GM19455 (cell line): ENCODE data around the gene IL9.
"Not testable (repeated sequence)": the region's sequence is repeated elsewhere in the genome, so short reads cannot be mapped to it uniquely, and the experiment has no call there.

Experiments
- ATAC-seq: cut with Tn5 transposase; IDR thresholded peaks from one replicate; pipeline ENCODE4 v1.9.1; 2021; ENCODE audit not compliant: unreplicated experiment

Gene IL9

DNA sequence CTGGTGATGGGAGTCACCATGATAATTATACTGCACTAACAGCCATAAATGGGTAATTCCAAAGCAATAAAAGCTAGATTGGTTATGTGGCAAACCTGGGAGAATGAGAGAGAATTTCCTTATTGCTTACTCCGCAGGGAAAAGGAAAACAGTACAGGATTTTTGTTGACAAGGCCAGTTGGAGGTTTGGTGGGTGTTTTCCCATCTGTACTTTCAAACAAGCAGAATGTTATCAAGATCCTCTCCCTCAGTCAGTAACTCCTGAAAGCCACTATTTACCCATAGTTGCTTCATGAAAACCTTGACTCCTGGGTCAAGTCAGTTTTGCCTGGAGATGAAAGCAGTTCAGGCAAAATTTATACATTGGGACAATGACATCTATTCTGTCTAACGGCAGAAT lies 26.4 kb downstream of the IL9 start:
- ATAC-seq, result no peak

DNA sequence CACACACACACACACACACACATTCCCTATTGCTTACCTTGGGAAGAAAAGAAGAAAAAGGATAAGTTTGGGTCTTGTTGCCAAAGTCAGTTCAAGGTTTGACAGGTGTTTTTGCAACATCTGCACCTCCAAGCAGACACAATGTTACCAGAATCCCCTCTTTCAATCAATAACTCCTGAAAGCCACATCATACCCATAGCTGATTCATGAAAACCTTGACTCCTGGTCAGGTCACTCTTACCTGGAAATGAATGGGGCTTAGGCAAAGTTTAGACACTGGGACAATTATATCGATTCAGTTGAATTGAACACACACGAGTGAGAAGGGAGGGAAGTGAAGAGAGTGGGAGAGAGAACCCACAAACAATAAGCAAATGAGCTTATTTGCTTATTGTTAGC lies 27.0 kb downstream of the IL9 start:
- ATAC-seq, result no peak

DNA sequence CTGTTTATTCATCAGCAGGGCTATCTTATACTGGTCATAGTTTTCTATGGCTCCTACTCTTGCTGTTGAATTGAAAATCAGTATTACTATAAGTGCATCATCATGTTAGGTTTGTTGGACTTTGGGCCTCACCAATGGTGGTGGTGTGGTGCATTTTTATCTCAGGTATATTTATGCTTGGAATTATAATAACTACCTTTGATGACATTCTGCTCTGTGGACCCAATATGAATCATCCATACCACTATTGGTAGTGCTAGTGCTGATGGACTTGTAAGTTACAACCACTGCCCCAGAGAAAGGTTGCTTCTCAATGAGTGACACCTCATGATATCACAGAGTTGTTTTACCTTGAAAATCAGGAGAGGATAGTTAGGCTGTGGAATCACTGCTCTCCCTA lies 28.0 kb downstream of the IL9 start:
- ATAC-seq, result no peak

DNA sequence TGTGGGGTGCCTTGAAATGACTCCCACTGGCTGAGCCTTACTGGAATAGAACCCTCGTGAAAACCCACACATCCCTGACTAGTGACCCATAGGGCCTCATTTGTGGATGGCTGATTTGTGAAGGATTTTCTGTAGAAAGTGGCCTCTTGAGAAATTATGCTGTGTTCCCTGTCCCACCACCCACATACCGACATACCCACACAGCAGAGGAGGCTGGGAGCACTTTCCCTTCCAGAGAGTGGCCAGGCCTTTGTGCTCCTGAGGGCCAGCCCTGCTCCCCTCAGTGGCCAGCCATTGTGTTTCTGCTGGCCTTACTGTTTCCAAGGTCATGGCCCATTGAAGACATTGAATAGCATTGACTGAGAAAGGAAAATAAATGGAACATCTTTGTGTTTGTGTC lies 29.6 kb downstream of the IL9 start:
- ATAC-seq, result no peak

GRCh38 chr5:135864503-135865435 lies 30.9 kb downstream of the IL9 start:
- no peak for ATAC-seq

DNA sequence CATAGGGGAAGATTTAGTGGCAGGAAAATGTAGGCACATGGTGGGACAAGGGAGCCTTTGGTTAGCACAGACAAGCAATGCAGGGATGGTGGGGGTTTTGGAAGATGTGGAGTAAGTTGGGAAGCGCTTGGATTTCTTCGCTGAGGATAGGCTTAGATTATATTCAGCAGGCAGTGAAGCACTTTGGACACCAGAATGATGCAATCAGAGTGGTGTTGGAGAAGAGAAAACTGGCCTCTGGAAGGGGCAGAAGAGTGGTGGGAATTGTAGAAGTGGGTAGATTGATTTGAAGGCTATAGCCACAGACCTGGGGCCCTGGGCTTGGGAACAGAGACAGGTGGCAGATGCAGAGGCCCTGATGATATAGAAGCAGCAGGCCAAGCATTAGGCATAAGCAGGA lies 32.9 kb downstream of the IL9 start:
- no peak for ATAC-seq

- no peak for ATAC-seq
Observed at GRCh38 chr5:135862086-135862485, 33.6 kb downstream of the IL9 start.

DNA sequence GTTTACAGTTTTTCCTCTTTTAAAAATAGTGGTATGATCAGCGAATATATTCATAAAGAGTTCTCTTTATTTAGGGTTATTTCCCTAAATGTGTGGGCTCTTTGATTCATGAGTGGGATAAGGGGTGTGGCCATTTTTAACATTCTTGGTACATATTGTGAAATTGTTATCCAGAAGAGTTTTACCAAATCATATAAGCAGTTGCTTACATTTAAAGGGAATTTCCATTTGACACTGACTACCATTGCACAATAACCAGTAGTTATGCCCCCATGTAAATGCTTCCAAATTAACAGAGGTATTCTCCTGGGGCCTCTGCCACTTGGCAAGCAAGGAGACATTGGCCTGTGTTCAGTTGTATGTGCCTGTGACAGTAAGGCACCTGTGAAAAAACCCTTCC lies 34.0 kb downstream of the IL9 start:
- ATAC-seq, result no peak

DNA sequence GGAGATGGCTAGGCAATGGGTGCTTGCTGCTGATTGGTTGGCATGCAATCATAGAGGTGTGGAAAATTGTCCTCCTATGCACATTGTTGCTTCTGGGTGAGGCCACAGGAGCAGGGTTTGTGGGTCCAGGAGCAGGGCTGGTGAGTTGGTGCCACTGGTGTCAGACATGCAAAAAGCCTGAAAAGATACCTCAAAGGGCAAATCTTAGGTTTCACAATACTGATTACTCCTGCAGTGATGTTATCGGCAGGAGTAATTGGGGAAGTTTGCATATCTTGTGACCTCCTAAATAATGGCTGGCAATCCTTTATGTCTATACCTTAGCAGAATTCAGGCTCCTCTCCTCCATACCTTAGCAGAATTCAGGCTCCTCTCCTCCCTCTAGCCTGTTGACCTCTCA lies 36.0 kb downstream of the IL9 start:
- no peak for ATAC-seq

DNA sequence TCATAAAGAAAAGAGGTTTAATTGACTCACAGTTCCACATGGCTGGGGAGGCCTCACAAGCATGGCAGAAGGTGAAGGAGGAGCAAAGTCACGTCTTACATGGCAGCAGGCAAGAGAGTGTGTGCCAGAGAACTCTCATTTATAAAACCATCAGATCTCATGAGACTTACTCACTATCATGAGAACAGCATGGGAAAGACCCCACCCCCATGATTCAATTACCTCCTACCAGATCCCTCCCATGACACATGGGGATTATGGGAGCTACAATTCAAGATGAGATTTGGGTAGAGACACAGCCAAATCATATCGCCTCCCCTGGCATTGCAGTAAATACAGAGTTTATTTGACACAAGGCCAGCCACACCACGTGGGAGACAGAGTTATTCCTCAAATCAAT lies 36.5 kb downstream of the IL9 start:
- ATAC-seq, result not testable (repeated sequence)

DNA sequence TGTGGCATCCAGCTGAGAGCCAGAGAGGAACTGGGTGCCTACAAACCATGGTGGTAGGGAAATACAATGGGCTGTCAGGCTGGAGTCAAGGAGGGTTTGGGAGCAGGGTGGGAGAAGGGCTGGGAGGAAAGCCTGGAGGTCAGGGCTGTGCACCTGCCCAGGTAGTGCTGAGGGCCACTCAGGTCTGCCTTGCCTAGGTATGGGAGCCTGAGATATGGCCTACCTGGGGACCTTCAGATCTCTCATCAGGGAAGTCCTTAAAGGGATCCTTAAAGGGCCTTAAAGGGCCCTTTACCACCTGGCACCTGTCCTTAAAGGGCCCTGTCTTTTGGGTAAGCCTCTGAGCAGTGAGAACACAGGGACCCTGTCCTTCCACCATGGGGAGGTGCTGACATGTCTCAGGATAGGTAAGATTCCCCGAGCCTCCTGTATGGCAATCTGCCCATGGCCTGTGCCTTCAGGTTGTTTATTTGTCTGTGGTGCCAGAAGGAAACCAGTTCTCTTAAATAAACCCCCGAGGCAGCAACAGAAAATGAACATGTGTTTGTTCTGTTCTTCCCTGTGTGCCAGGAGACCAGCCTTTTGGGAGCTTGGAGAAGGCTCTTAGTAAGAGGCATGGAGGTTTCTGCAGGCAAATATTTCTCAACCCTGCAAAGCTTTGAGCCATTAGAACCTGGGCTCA lies 37.9 kb downstream of the IL9 start:
- no peak for ATAC-seq

DNA sequence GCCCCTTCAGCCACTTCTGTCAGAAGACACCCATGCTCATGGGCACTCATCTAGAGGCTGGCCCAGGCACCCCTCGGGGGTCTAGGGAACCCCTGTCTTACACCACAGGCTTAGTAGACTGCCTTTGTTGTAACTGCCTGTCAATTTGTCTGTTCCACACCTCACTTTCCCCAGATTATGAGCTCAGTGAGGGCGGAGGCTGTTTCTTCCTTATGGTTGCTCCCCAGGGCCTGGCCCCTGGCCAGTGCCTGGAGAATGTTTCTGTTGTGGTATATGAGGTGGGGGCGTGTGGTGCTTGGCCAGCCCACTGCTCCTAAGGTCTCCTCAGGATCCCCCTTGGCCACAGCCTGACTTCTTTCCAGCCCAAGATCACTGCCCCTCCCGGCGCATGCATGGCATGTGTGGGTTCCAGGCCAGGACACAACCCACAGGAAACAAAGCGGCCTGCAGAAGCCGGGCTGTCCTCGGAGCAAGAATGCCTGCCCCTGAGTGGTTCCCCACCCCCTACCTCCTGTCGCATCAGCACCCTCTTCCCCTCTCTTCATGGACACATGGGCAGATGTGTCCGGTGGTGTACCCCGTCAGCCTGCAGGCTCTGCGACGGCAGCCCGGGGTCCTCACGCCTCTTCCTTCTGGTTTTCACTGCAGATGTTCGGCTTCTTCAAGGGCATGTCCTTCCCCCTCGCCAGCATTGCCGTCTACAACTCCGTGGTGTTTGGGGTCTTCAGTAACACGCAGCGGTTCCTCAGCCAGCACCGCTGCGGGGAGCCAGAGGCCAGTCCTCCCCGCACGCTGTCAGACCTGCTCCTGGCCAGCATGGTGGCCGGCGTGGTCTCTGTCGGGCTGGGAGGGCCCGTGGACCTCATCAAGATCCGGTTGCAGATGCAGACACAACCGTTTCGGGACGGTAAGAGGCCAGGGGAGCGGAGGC lies 43.5 kb downstream of the IL9 start:
- no peak for ATAC-seq

DNA sequence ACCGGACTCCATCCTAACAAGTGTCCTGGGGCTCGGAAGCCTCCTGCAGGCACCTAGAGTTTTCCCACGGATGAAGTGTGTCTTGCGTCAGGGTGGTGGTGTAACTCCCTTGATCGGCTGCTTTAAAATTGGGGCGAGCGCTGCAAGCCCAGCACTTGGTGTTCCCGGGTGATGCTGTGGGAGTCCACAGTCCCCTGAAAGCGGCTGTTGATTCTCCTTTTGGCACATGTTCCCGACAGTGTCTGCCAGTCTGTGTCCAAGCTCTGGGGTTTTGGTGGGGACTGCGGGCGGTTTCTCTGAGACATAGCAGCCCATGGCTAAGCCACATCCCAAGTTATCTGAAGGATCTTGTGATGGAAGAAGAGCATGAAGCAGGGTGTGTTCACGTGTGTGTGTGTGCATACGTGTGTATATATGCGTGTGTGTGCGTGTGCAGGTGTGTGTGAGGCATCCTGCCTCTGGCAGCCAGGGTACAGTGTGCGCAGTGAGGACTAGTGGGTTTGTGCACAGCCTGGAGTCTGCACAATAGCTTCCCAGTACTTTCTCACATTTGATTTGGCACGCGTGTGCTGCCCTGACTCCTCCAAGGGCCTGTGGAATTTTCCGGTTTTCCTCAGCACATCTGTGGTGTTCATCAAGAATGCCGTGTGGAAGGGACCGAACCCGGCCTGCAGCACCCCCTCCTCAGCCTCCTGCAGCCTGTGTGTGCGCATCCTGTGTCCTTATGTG lies 44.3 kb downstream of the IL9 start:
- ATAC-seq, result no peak

GRCh38 chr5:135850671-135851070 lies 45.0 kb downstream of the IL9 start:
- ATAC-seq, result no peak

GRCh38 chr5:135850231-135850630 lies 45.4 kb downstream of the IL9 start:
- no peak for ATAC-seq

- ATAC-seq, result no peak
Observed at GRCh38 chr5:135847976-135848375, 47.7 kb downstream of the IL9 start.

DNA sequence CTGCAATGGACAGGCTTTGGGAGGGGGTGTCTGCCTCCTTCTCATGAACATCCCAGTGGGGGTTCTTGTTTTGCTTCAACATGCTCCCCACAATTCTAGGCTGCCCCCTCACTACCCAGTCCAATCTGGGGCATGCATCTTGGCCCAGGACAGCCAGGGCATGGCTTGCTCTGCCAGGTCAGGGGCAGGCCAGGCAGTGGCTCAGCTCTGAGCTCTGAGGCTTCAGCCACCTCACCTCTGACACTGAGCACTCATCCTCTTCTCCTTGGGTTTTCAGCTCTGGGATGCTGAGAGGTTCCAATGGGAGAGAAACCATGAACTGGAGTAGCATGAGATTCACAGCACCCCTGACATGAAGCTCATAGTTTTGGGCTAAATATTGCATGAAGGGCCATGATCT lies 49.3 kb downstream of the IL9 start:
- ATAC-seq, result no peak

GRCh38 chr5:135843571-135844337 lies 51.9 kb downstream of the IL9 start:
- ATAC-seq, result no peak

DNA sequence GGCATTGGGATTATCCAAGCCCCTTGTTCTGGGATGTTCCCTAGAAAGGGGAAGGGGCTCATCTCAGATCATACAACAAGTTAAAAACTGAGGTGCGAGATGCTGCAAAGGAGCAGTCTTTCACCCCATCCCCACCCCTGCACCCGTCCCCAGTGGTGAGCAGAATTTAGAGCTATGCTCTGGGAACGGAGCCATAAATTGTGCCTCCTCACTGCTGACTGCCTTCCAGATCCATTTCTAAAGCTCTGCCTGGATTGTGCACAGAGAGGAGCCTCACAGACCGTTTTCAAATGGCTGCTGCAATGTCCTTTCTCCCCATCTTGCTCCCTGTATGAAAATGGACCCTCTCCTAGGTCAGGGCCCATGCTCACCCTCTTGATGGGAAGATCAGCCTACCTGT lies 52.9 kb downstream of the IL9 start:
- ATAC-seq, result no peak
